Progenitor cell of endocrine pancreas (in vitro differentiated cells): Measurements from ENCODE around the gene NUP37. TPM values are rescaled to one million over a fixed set of nuclear protein-coding genes. Genes with fewer than 3 reads are reported as not detected.
"Not testable (repeated sequence)": the region's sequence is repeated elsewhere in the genome, so short reads cannot be mapped to it uniquely, and the experiment has no call there.

Experiments used
- DNase-seq: peaks from one replicate; pipeline ENCODE4 v3.0.0; 2021; ENCODE audit warnings: low spot score; ENCODE audit not compliant: unreplicated experiment
- H3K27ac Mint-ChIP-seq: 2 replicates; pipeline ENCODE4 v1.8.0; 2021; ENCODE audit warnings: mild to moderate bottlenecking, moderate library complexity, mixed read lengths
- H3K27me3 Mint-ChIP-seq: 2 replicates; pipeline ENCODE4 v1.8.0; 2021; ENCODE audit warnings: mixed read lengths
- H3K36me3 Mint-ChIP-seq: 2 replicates; pipeline ENCODE4 v1.8.0; 2022; ENCODE audit warnings: mixed read lengths; ENCODE audit not compliant: insufficient read depth
- H3K4me1 Mint-ChIP-seq: 2 replicates; pipeline ENCODE4 v1.8.0; 2021; ENCODE audit warnings: low read depth, mixed read lengths
- H3K4me3 Mint-ChIP-seq: 2 replicates; pipeline ENCODE4 v1.8.0; 2021; ENCODE audit warnings: low read depth, mild to moderate bottlenecking, moderate library complexity, mixed read lengths
- H3K9me3 Mint-ChIP-seq: 2 replicates; pipeline ENCODE4 v1.8.0; 2021; ENCODE audit warnings: low read depth, mixed read lengths
- long read RNA-seq: library from polyadenylated mRNA; unstranded; transcript quantifications from one replicate; pipeline ENCODE4 v2.0.0, GENCODE V29; 2020
- total RNA-seq: library from RNA; stranded (reverse); gene quantifications from 2 replicates; pipeline ENCODE4 v1.2.1, GENCODE V29; 2021
- TF ChIP-seq, protein P1 (sequence below): fragments of 200-600 bp; sonication (generic); IDR thresholded peaks from one replicate; pipeline ENCODE4 v1.5.0; 2021; ENCODE audit warnings: antibody characterized with exemption, mild to moderate bottlenecking; ENCODE audit not compliant: unreplicated experiment

Gene NUP37, protein sequence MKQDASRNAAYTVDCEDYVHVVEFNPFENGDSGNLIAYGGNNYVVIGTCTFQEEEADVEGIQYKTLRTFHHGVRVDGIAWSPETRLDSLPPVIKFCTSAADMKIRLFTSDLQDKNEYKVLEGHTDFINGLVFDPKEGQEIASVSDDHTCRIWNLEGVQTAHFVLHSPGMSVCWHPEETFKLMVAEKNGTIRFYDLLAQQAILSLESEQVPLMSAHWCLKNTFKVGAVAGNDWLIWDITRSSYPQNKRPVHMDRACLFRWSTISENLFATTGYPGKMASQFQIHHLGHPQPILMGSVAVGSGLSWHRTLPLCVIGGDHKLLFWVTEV
- total RNA-seq = 28.7 and 33.6 TPM in 2 replicates
- long read RNA-seq, transcript NUP37-207 (7 exons, 1,158 nt) = minor isoform, 6 of 63 reads
- long read RNA-seq, transcript NUP37-209 (10 exons, 2,372 nt) = major isoform, 40 of 63 reads
- long read RNA-seq, partial matches to known transcripts = 6 of 63 reads
- long read RNA-seq, other reads (novel, unspliced or antisense) = 8 of 63 reads

- Mint-ChIP-seq H3K4me3 (peak within 1 kb of the TSS; percentile 79), H3K36me3 (no peaks in the 10 kb centered on the region), H3K27me3 (no peaks in the 10 kb centered on the region), H3K9me3 (no peaks in the 10 kb centered on the region), H3K4me1 (peaks cover 11% of the 10 kb centered on the region), H3K27ac (peak within 1 kb of the TSS; percentile 93)
- peak; percentile 83 for DNase-seq
- TF ChIP-seq, protein P1, sequence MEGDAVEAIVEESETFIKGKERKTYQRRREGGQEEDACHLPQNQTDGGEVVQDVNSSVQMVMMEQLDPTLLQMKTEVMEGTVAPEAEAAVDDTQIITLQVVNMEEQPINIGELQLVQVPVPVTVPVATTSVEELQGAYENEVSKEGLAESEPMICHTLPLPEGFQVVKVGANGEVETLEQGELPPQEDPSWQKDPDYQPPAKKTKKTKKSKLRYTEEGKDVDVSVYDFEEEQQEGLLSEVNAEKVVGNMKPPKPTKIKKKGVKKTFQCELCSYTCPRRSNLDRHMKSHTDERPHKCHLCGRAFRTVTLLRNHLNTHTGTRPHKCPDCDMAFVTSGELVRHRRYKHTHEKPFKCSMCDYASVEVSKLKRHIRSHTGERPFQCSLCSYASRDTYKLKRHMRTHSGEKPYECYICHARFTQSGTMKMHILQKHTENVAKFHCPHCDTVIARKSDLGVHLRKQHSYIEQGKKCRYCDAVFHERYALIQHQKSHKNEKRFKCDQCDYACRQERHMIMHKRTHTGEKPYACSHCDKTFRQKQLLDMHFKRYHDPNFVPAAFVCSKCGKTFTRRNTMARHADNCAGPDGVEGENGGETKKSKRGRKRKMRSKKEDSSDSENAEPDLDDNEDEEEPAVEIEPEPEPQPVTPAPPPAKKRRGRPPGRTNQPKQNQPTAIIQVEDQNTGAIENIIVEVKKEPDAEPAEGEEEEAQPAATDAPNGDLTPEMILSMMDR = peak; percentile 16
Observed at GRCh38 chr12:102119674-102120563, at the start of gene NUP37, which contains the start of gene PARPBP. Gene NUP37 (minus strand): TSS chr12:102120114. CDS start chr12:102118518, 1,596 bp downstream. Gene PARPBP (plus strand): TSS chr12:102120183. CDS start chr12:102123889, 3,706 bp downstream.

DNA sequence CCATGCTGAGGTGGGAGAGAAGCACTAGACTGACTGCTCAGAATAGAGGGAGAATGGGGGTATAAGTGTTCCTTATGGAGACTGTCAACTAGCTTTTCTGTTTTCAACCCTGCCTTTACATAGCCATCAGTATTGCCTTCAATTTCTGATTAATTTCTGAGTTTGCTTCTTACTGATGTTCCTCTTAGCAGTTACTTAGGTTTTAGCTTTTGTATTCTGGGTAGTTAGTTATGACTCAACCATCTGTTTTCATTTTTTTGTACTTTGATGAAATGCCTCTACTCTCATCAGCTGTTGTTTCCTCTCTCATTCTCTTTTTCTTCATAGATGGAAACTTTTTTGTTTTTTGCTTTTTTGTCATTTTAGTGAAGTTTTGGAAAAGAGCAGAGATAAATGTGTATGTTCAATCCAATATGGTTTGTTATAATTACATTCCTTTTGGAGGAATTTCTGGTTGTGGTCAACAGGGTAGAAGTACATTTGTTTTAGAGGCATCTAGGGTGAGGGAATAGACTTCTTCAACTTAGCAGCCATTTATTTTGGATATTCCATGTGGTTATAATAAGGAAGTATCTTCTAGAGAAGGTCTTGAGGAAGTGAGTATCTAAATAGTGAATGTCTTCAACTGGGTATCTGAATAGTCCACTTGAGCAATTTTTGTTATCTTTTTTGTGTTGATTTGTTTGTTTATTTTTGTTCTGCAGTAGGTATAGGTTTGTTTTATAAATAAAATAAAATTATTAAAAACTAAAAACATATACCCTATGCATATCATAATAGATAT, 48.1 kb upstream of the NUP37 start:
- no peak for DNase-seq
- no peak overlapping the region for H3K27ac Mint-ChIP-seq
- TF ChIP-seq, protein P1 = no peak
- no peaks in the 10 kb centered on the region for H3K4me1 Mint-ChIP-seq
- peaks cover 3% of the 10 kb centered on the region for H3K36me3 Mint-ChIP-seq
- no peaks in the 10 kb centered on the region for H3K27me3 Mint-ChIP-seq
- H3K4me3 Mint-ChIP-seq = no peak overlapping the region
- no peaks in the 10 kb centered on the region for H3K9me3 Mint-ChIP-seq

GRCh38 chr12:102163383-102163782, 43.5 kb upstream of the NUP37 start:
- no peaks in the 10 kb centered on the region for H3K27me3 Mint-ChIP-seq
- H3K9me3 Mint-ChIP-seq = no peaks in the 10 kb centered on the region
- DNase-seq = no peak
- no peak overlapping the region for H3K27ac Mint-ChIP-seq
- no peaks in the 10 kb centered on the region for H3K36me3 Mint-ChIP-seq
- TF ChIP-seq, protein P1 = no peak
- no peak overlapping the region for H3K4me3 Mint-ChIP-seq
- no peaks in the 10 kb centered on the region for H3K4me1 Mint-ChIP-seq

GRCh38 chr12:102155206-102155605, 35.3 kb upstream of the NUP37 start:
- H3K27ac Mint-ChIP-seq, H3K9me3 Mint-ChIP-seq, H3K27me3 Mint-ChIP-seq, DNase-seq, H3K4me1 Mint-ChIP-seq, H3K4me3 Mint-ChIP-seq, H3K36me3 Mint-ChIP-seq: not testable (repeated sequence)

DNA sequence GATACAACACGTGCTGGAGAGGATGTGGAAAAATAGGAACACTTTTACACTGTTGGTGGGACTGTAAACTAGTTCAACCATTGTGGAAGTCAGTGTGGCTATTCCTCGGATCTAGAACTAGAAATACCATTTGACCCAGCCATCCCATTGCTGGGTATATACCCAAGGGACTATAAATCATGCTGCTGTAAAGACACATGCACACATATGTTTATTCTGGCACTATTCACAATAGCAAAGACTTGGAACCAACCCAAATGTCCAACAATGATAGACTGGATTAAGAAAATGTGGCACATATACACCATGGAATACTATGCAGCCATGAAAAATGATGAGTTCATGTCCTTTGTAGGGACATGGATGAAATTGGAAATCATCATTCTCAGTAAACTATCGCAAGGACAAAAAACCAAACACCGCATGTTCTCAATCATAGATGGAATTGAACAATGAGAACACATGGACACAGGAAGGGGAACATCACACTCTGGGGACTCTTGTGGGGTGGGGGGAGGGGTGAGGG, 27.2 kb upstream of the NUP37 start:
- H3K4me3 Mint-ChIP-seq, H3K27me3 Mint-ChIP-seq, DNase-seq, H3K36me3 Mint-ChIP-seq, H3K9me3 Mint-ChIP-seq, H3K27ac Mint-ChIP-seq, H3K4me1 Mint-ChIP-seq: not testable (repeated sequence)
